Measurements from ENCODE around the gene LCOR. TPM values are rescaled to one million over a fixed set of nuclear protein-coding genes. Genes with fewer than 3 reads are reported as not detected.

LCOR gene
- total and polyA plus RNA-seq, 4 donors = 2.5 to 31.2 (median 14.5) TPM

DNA sequence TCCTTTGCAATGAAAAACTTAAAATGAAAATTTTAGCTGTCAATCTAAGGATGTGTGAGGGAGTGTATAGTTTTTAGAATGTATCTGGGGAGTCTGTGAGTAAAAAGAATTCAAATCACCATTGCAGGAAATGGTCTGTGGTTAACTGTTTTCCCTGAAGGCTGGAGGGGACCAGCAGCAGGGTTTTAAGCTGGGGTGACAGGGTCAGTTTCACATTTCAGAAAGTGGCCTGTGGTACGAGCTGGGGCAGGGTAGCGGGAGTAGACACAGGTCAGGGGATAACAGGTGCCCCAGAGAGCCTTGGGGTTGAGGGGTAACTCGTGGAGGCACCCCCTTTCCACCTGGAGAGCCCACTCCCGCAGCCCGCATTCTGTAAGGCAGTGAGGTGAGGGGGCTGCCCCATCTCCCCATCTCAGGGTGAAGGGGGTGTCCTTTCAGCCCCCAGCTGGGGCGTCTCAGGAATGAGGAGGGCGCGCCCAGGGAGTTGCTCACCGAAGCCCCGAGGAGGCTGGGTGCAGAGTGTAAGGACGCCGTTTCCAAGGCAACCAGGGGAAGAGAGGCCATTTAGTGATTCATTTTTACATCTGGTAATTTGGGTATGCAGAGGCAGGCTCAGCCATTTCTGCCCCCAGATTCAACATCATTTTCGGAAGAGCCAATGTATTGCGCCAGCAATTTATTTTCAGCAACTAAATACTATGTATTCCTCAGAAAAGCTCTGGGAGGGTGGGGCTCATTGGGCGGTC lies 184.8 kb downstream of the LCOR start:
- no peaks in the 10 kb centered on the region for H3K36me3 ChIP-seq (ENCODE audit: control insufficient read depth in 4 of 4, insufficient read depth in 3 of 4, low read depth in 1 of 4, low read length in 3 of 4)
- H3K4me1 ChIP-seq (ENCODE audit: control insufficient read depth in 4 of 4, insufficient read depth in 4 of 4, low read length in 3 of 4) = no peaks in the 10 kb centered on the region
- TF ChIP-seq, protein P1, sequence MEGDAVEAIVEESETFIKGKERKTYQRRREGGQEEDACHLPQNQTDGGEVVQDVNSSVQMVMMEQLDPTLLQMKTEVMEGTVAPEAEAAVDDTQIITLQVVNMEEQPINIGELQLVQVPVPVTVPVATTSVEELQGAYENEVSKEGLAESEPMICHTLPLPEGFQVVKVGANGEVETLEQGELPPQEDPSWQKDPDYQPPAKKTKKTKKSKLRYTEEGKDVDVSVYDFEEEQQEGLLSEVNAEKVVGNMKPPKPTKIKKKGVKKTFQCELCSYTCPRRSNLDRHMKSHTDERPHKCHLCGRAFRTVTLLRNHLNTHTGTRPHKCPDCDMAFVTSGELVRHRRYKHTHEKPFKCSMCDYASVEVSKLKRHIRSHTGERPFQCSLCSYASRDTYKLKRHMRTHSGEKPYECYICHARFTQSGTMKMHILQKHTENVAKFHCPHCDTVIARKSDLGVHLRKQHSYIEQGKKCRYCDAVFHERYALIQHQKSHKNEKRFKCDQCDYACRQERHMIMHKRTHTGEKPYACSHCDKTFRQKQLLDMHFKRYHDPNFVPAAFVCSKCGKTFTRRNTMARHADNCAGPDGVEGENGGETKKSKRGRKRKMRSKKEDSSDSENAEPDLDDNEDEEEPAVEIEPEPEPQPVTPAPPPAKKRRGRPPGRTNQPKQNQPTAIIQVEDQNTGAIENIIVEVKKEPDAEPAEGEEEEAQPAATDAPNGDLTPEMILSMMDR (IDR thresholded peaks at IDR 0.05; ENCODE audit: low read depth, low read length, missing input control) = no peak
- no peak for TF ChIP-seq FOXA2 (IDR thresholded peaks at IDR 0.05)
- TF ChIP-seq GABPA (IDR thresholded peaks at IDR 0.05 in 1 of 2, conservative IDR thresholded peaks at IDR 0.05 in 1 of 2) = no peak
- TF ChIP-seq, protein P2, sequence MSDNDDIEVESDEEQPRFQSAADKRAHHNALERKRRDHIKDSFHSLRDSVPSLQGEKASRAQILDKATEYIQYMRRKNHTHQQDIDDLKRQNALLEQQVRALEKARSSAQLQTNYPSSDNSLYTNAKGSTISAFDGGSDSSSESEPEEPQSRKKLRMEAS (IDR thresholded peaks at IDR 0.05) = no peak
- no peak for TF ChIP-seq JUND (IDR thresholded peaks at IDR 0.05)
- no peak for TF ChIP-seq TAF1 (conservative IDR thresholded peaks at IDR 0.05)
- no peak for TF ChIP-seq FOXA1 (IDR thresholded peaks at IDR 0.05)
- TF ChIP-seq SP1 (IDR thresholded peaks at IDR 0.05) = no peak
- no peak for TF ChIP-seq RAD21 (IDR thresholded peaks at IDR 0.05)
- TF ChIP-seq NR2F2 (IDR thresholded peaks at IDR 0.05) = no peak
- TF ChIP-seq HNF4G (IDR thresholded peaks at IDR 0.05) = no peak
- TF ChIP-seq RXRA (IDR thresholded peaks at IDR 0.05) = no peak
- no peak for TF ChIP-seq YY1 (IDR thresholded peaks at IDR 0.05)
- TF ChIP-seq, protein P3, sequence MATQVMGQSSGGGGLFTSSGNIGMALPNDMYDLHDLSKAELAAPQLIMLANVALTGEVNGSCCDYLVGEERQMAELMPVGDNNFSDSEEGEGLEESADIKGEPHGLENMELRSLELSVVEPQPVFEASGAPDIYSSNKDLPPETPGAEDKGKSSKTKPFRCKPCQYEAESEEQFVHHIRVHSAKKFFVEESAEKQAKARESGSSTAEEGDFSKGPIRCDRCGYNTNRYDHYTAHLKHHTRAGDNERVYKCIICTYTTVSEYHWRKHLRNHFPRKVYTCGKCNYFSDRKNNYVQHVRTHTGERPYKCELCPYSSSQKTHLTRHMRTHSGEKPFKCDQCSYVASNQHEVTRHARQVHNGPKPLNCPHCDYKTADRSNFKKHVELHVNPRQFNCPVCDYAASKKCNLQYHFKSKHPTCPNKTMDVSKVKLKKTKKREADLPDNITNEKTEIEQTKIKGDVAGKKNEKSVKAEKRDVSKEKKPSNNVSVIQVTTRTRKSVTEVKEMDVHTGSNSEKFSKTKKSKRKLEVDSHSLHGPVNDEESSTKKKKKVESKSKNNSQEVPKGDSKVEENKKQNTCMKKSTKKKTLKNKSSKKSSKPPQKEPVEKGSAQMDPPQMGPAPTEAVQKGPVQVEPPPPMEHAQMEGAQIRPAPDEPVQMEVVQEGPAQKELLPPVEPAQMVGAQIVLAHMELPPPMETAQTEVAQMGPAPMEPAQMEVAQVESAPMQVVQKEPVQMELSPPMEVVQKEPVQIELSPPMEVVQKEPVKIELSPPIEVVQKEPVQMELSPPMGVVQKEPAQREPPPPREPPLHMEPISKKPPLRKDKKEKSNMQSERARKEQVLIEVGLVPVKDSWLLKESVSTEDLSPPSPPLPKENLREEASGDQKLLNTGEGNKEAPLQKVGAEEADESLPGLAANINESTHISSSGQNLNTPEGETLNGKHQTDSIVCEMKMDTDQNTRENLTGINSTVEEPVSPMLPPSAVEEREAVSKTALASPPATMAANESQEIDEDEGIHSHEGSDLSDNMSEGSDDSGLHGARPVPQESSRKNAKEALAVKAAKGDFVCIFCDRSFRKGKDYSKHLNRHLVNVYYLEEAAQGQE (IDR thresholded peaks at IDR 0.05) = no peak
- TF ChIP-seq, protein P4, sequence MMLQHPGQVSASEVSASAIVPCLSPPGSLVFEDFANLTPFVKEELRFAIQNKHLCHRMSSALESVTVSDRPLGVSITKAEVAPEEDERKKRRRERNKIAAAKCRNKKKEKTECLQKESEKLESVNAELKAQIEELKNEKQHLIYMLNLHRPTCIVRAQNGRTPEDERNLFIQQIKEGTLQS (IDR thresholded peaks at IDR 0.05) = no peak
- no peak for TF ChIP-seq HNF4A (conservative IDR thresholded peaks at IDR 0.05)
- TF ChIP-seq, protein P5, sequence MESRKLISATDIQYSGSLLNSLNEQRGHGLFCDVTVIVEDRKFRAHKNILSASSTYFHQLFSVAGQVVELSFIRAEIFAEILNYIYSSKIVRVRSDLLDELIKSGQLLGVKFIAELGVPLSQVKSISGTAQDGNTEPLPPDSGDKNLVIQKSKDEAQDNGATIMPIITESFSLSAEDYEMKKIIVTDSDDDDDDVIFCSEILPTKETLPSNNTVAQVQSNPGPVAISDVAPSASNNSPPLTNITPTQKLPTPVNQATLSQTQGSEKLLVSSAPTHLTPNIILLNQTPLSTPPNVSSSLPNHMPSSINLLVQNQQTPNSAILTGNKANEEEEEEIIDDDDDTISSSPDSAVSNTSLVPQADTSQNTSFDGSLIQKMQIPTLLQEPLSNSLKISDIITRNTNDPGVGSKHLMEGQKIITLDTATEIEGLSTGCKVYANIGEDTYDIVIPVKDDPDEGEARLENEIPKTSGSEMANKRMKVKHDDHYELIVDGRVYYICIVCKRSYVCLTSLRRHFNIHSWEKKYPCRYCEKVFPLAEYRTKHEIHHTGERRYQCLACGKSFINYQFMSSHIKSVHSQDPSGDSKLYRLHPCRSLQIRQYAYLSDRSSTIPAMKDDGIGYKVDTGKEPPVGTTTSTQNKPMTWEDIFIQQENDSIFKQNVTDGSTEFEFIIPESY (IDR thresholded peaks at IDR 0.05) = no peak
- no peak for TF ChIP-seq EGR1 (IDR thresholded peaks at IDR 0.05; ENCODE audit: low read depth in 2 of 2)
- WGBS = 84% methylated on average over 15 of the region's 15 CpGs
- H3K4me3 ChIP-seq (ENCODE audit: low read depth in 1 of 3, low read length in 3 of 3) = no peak overlapping the region
- no peaks in the 10 kb centered on the region for H3K27me3 ChIP-seq (ENCODE audit: control insufficient read depth in 4 of 4, insufficient read depth in 4 of 4, low read length in 3 of 4)
- no peak overlapping the region for H3K9ac ChIP-seq (ENCODE audit: low read depth in 1 of 2, low read length in 2 of 2)
- H3K27ac ChIP-seq (ENCODE audit: low read depth in 1 of 2, low read length in 2 of 2) = no peak overlapping the region
- DNase-seq (ENCODE audit: low spot score) = no peak
- no peaks in the 10 kb centered on the region for H3K9me3 ChIP-seq (ENCODE audit: control insufficient read depth in 4 of 4, low read length in 3 of 4)
